ENCODE measurements around the gene MAP7D3.
A peak's percentile ranks its signal among the peaks of the same experiment; 100 is the strongest.
"Not testable (repeated sequence)": the region's sequence is repeated elsewhere in the genome, so short reads cannot be mapped to it uniquely, and the experiment has no call there.

Gene MAP7D3

GRCh38 chrX:136185401-136186022 lies 65.7 kb downstream of the MAP7D3 start:
- Histone ChIP-seq H3K4me1 (ENCODE audit: control insufficient read depth, insufficient read depth, low read length) (peaks cover 24% of the 10 kb centered on the region), H3K9me3 (ENCODE audit: control insufficient read depth in 2 of 2, low read length in 2 of 2) (no peaks in the 10 kb centered on the region), H3K36me3 (ENCODE audit: control insufficient read depth in 2 of 2, insufficient read depth in 2 of 2, low read length in 2 of 2) (no peaks in the 10 kb centered on the region), H3K27ac (ENCODE audit: low read length) (peak overlapping the region; percentile 68), H3K27me3 (ENCODE audit: control insufficient read depth in 1 of 2, insufficient read depth in 2 of 2, low read length in 2 of 2) (peaks cover 0 to 3% of the 10 kb centered on the region in 2 donors), H3K4me3 (ENCODE audit: low read length in 2 of 2) (peak overlapping the region in 1 of 2 donors; percentile 23), H3K9ac (ENCODE audit: low read length in 2 of 2) (peak overlapping the region in 1 of 2 donors; percentile 72)

- peak overlapping the region in 1 of 2 donors; percentile 53 for H3K9ac ChIP-seq (ENCODE audit: low read length in 2 of 2)
- H3K4me3 ChIP-seq (ENCODE audit: low read length in 2 of 2): peak overlapping the region in 1 of 2 donors; percentile 31
- no peaks in the 10 kb centered on the region for H3K36me3 ChIP-seq (ENCODE audit: control insufficient read depth in 2 of 2, insufficient read depth in 2 of 2, low read length in 2 of 2)
- peak overlapping the region; percentile 2 for H3K27ac ChIP-seq (ENCODE audit: low read length)
- peaks cover 0 to 3% of the 10 kb centered on the region in 2 donors for H3K27me3 ChIP-seq (ENCODE audit: control insufficient read depth in 1 of 2, insufficient read depth in 2 of 2, low read length in 2 of 2)
- peaks cover 11% of the 10 kb centered on the region for H3K4me1 ChIP-seq (ENCODE audit: control insufficient read depth, insufficient read depth, low read length)
- no peaks in the 10 kb centered on the region for H3K9me3 ChIP-seq (ENCODE audit: control insufficient read depth in 2 of 2, low read length in 2 of 2)
Observed at GRCh38 chrX:136183917-136184316, 67.3 kb downstream of the MAP7D3 start.

- H3K9me3 ChIP-seq (ENCODE audit: control insufficient read depth in 2 of 2, low read length in 2 of 2): no peaks in the 10 kb centered on the region
- H3K4me1 ChIP-seq (ENCODE audit: control insufficient read depth, insufficient read depth, low read length): peaks cover 6% of the 10 kb centered on the region
- H3K27ac ChIP-seq (ENCODE audit: low read length): no peak overlapping the region
- peaks cover 0 to 3% of the 10 kb centered on the region in 2 donors for H3K27me3 ChIP-seq (ENCODE audit: control insufficient read depth in 1 of 2, insufficient read depth in 2 of 2, low read length in 2 of 2)
- no peak overlapping the region for H3K9ac ChIP-seq (ENCODE audit: low read length in 2 of 2)
- no peak overlapping the region for H3K4me3 ChIP-seq (ENCODE audit: low read length in 2 of 2)
- no peaks in the 10 kb centered on the region for H3K36me3 ChIP-seq (ENCODE audit: control insufficient read depth in 2 of 2, insufficient read depth in 2 of 2, low read length in 2 of 2)
Observed at GRCh38 chrX:136183172-136183571, 68.0 kb downstream of the MAP7D3 start.

- peak overlapping the region in 1 of 2 donors; percentile 32 for H3K9ac ChIP-seq (ENCODE audit: low read length in 2 of 2)
- H3K27ac ChIP-seq (ENCODE audit: low read length): peak overlapping the region; percentile 60
- H3K27me3 ChIP-seq (ENCODE audit: control insufficient read depth in 1 of 2, insufficient read depth in 2 of 2, low read length in 2 of 2): peaks cover 0 to 3% of the 10 kb centered on the region in 2 donors
- peaks cover 9% of the 10 kb centered on the region for H3K4me1 ChIP-seq (ENCODE audit: control insufficient read depth, insufficient read depth, low read length)
- no peaks in the 10 kb centered on the region for H3K36me3 ChIP-seq (ENCODE audit: control insufficient read depth in 2 of 2, insufficient read depth in 2 of 2, low read length in 2 of 2)
- no peak overlapping the region for H3K4me3 ChIP-seq (ENCODE audit: low read length in 2 of 2)
- no peaks in the 10 kb centered on the region for H3K9me3 ChIP-seq (ENCODE audit: control insufficient read depth in 2 of 2, low read length in 2 of 2)
Observed at GRCh38 chrX:136182414-136182813, 68.8 kb downstream of the MAP7D3 start.

GRCh38 chrX:136179133-136179532 lies 72.1 kb downstream of the MAP7D3 start:
- Histone ChIP-seq H3K27ac (ENCODE audit: low read length) (peak overlapping the region; percentile 37), H3K9ac (ENCODE audit: low read length in 2 of 2) (no peak overlapping the region), H3K4me1 (ENCODE audit: control insufficient read depth, insufficient read depth, low read length) (peaks cover 22% of the 10 kb centered on the region), H3K9me3 (ENCODE audit: control insufficient read depth in 2 of 2, low read length in 2 of 2) (no peaks in the 10 kb centered on the region), H3K4me3 (ENCODE audit: low read length in 2 of 2) (no peak overlapping the region), H3K27me3 (ENCODE audit: control insufficient read depth in 1 of 2, insufficient read depth in 2 of 2, low read length in 2 of 2) (peaks cover 0 to 3% of the 10 kb centered on the region in 2 donors), H3K36me3 (ENCODE audit: control insufficient read depth in 2 of 2, insufficient read depth in 2 of 2, low read length in 2 of 2) (no peaks in the 10 kb centered on the region)

- Histone ChIP-seq H3K36me3 (ENCODE audit: control insufficient read depth in 2 of 2, insufficient read depth in 2 of 2, low read length in 2 of 2) (no peaks in the 10 kb centered on the region), H3K4me3 (ENCODE audit: low read length in 2 of 2) (no peak overlapping the region), H3K9ac (ENCODE audit: low read length in 2 of 2) (peak overlapping the region; percentile 54 to 55), H3K27ac (ENCODE audit: low read length) (peak overlapping the region; percentile 75), H3K9me3 (ENCODE audit: control insufficient read depth in 2 of 2, low read length in 2 of 2) (no peaks in the 10 kb centered on the region), H3K27me3 (ENCODE audit: control insufficient read depth in 1 of 2, insufficient read depth in 2 of 2, low read length in 2 of 2) (no peaks in the 10 kb centered on the region), H3K4me1 (ENCODE audit: control insufficient read depth, insufficient read depth, low read length) (peaks cover 28% of the 10 kb centered on the region)
Observed at GRCh38 chrX:136176399-136176825, 74.8 kb downstream of the MAP7D3 start.

GRCh38 chrX:136171420-136171819 lies 79.8 kb downstream of the MAP7D3 start:
- peaks cover 49% of the 10 kb centered on the region for H3K4me1 ChIP-seq (ENCODE audit: control insufficient read depth, insufficient read depth, low read length)
- H3K27me3 ChIP-seq (ENCODE audit: control insufficient read depth in 1 of 2, insufficient read depth in 2 of 2, low read length in 2 of 2): no peaks in the 10 kb centered on the region
- no peaks in the 10 kb centered on the region for H3K9me3 ChIP-seq (ENCODE audit: control insufficient read depth in 2 of 2, low read length in 2 of 2)
- no peak overlapping the region for H3K4me3 ChIP-seq (ENCODE audit: low read length in 2 of 2)
- peak overlapping the region; percentile 13 to 60 for H3K9ac ChIP-seq (ENCODE audit: low read length in 2 of 2)
- no peaks in the 10 kb centered on the region for H3K36me3 ChIP-seq (ENCODE audit: control insufficient read depth in 2 of 2, insufficient read depth in 2 of 2, low read length in 2 of 2)
- H3K27ac ChIP-seq (ENCODE audit: low read length): peak overlapping the region; percentile 92

GRCh38 chrX:136170139-136170800 lies 80.9 kb downstream of the MAP7D3 start:
- H3K4me3 ChIP-seq (ENCODE audit: low read length in 2 of 2): peak overlapping the region; percentile 1 to 40
- no peaks in the 10 kb centered on the region for H3K9me3 ChIP-seq (ENCODE audit: control insufficient read depth in 2 of 2, low read length in 2 of 2)
- peaks cover 47% of the 10 kb centered on the region for H3K4me1 ChIP-seq (ENCODE audit: control insufficient read depth, insufficient read depth, low read length)
- no peaks in the 10 kb centered on the region for H3K27me3 ChIP-seq (ENCODE audit: control insufficient read depth in 1 of 2, insufficient read depth in 2 of 2, low read length in 2 of 2)
- peak overlapping the region; percentile 60 to 66 for H3K9ac ChIP-seq (ENCODE audit: low read length in 2 of 2)
- no peaks in the 10 kb centered on the region for H3K36me3 ChIP-seq (ENCODE audit: control insufficient read depth in 2 of 2, insufficient read depth in 2 of 2, low read length in 2 of 2)
- peak overlapping the region; percentile 92 for H3K27ac ChIP-seq (ENCODE audit: low read length)

- H3K4me3 ChIP-seq (ENCODE audit: low read length in 2 of 2): peak overlapping the region; percentile 46 to 49
- peaks cover 43% of the 10 kb centered on the region for H3K4me1 ChIP-seq (ENCODE audit: control insufficient read depth, insufficient read depth, low read length)
- peak overlapping the region; percentile 75 to 79 for H3K9ac ChIP-seq (ENCODE audit: low read length in 2 of 2)
- no peaks in the 10 kb centered on the region for H3K9me3 ChIP-seq (ENCODE audit: control insufficient read depth in 2 of 2, low read length in 2 of 2)
- H3K27me3 ChIP-seq (ENCODE audit: control insufficient read depth in 1 of 2, insufficient read depth in 2 of 2, low read length in 2 of 2): no peaks in the 10 kb centered on the region
- peak overlapping the region; percentile 92 for H3K27ac ChIP-seq (ENCODE audit: low read length)
- H3K36me3 ChIP-seq (ENCODE audit: control insufficient read depth in 2 of 2, insufficient read depth in 2 of 2, low read length in 2 of 2): no peaks in the 10 kb centered on the region
Observed at GRCh38 chrX:136168929-136169735, 82.1 kb downstream of the MAP7D3 start.

GRCh38 chrX:136167989-136168388 lies 83.2 kb downstream of the MAP7D3 start:
- H3K4me1 ChIP-seq (ENCODE audit: control insufficient read depth, insufficient read depth, low read length): peaks cover 43% of the 10 kb centered on the region
- H3K9ac ChIP-seq (ENCODE audit: low read length in 2 of 2): peak overlapping the region; percentile 50 to 75
- H3K36me3 ChIP-seq (ENCODE audit: control insufficient read depth in 2 of 2, insufficient read depth in 2 of 2, low read length in 2 of 2); H3K27me3 ChIP-seq (ENCODE audit: control insufficient read depth in 1 of 2, insufficient read depth in 2 of 2, low read length in 2 of 2); H3K9me3 ChIP-seq (ENCODE audit: control insufficient read depth in 2 of 2, low read length in 2 of 2): not testable (repeated sequence)
- H3K4me3 ChIP-seq (ENCODE audit: low read length in 2 of 2): peak overlapping the region in 1 of 2 donors; percentile 47
- peak overlapping the region; percentile 92 for H3K27ac ChIP-seq (ENCODE audit: low read length)

Data from stomach smooth muscle (tissue), 2 donors.